ENCODE data around the gene CAPRIN1.
A peak's percentile ranks its signal among the peaks of the same experiment; 100 is the strongest.
"Not testable (repeated sequence)": the region's sequence is repeated elsewhere in the genome, so short reads cannot be mapped to it uniquely, and the experiment has no call there.

The CAPRIN1 gene

GRCh38 chr11:34050581-34051348 lies 766 bp upstream of the CAPRIN1 start:
- peak in 1 of 2 experiments; percentile 44 for DNase-seq (ENCODE audit: low read depth in 2 of 2)

GRCh38 chr11:34052036-34052607 lies 591 bp downstream of the CAPRIN1 start:
- DNase-seq (ENCODE audit: low read depth in 2 of 2) = peak; percentile 70 to 72

DNA sequence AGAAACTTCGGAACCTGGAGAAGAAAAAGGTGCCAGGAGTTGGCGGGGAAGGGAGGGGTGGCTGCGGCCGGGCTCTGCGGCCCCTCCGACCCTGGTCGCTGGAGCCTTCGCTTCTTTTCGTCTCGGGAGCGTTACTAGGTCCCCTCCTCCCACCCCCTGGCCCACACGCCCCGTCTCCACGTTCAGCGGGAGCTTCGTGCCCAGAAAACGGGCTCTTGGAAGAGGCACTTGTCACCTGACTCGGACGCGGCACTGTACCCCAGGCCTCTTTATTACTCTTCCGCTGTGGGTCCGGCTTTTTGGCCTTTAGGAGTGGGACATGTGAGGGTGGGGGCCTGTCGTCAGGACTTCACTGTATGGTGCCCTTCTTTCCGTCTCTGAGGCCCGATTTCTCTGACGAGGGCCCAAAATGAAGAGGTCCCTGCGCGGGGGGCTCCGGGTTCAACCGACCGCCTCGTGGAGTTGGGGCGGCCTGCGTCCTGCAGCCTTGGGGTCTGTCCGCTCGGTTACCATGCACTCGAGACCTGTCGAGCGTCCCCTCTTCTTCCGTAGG lies 1.2 kb downstream of the CAPRIN1 start:
- no peak for DNase-seq (ENCODE audit: low read depth in 2 of 2)

DNA sequence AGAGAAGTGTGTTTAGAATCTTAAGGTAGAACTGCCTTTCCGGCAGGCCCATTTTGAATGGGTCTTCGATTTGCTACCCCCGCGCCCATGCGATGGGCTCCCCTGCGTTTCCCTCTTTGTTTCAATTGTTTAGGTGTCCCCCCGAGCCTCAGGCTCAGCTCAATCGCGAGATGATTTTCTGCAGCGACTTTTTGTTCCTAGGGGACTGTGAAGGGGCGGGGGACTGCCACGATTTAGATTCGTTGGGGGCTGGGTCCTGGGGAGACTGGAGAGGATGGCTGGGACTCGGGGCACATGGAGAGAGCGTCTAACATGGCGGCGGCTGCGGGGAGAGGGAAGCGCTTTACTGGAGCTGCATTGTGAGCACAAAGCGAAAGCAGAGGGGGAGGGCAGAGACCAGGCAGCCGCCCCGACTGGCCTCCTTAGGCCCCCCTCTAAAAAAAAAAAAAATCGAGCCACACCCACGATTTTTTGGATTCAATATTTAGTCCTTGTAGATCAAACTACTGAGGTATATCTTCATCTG lies 1.7 kb downstream of the CAPRIN1 start:
- peak; percentile 48 to 52 for DNase-seq (ENCODE audit: low read depth in 2 of 2)

DNA sequence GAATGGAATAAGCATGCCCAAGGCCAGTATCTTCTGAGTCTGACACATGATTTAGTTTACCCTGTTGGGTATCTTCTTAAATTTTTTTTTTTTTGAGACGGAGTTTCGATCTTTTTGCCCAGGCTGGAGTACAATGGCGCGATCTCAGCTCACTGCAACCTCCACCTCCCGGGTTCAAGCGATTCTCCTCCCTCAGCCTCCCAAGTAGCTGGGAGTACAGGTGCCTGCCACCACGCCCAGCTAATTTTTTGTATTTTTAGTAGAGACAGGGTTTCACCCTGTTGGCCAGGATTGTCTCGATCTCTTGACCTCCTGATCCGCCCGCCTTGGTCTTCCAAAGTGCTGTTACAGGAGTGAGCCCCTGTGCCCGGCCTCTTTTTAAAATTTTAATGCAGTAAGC lies 2.8 kb downstream of the CAPRIN1 start:
- not testable (repeated sequence) for DNase-seq (ENCODE audit: low read depth in 2 of 2)

DNA sequence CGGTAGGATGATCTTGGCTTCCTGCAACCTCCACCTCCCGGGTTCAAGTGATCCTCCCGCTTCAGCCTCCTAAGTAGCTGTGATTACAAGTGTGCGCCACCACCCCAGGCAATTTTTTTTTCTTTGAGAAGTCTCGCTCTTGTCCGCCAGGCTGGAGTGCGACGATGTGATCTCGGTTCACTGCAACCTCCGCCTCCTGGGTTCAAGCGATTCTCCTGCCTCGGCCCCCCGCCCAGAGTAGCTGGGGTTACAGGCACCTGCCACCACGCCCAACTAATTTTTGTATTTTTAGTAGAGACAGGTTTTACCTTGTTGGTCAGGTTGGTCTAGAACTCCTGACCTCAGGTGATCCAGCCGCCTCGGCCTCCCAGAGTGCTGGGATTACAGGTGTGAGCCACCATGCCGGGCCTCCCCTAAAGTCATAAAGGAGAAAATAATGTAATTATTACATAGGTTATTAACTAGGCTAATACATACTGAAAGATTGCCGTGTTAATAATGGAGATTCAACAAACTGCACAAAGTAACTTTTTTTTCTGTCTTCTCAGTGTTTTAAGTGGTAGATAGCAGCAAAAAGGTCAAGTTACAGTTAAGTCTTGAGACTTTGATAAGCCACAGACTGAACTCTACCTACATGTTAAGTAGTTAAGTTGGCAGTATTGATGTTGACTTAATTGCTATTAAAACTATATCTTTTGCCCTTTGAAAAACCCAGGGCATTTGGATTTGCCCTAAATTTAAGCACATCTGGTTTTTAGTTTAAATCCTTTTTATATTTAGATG lies 3.9 kb downstream of the CAPRIN1 start:
- no peak for DNase-seq (ENCODE audit: low read depth in 2 of 2)

GRCh38 chr11:34056672-34057071 lies 5.1 kb downstream of the CAPRIN1 start:
- DNase-seq (ENCODE audit: low read depth in 2 of 2) = no peak

DNA sequence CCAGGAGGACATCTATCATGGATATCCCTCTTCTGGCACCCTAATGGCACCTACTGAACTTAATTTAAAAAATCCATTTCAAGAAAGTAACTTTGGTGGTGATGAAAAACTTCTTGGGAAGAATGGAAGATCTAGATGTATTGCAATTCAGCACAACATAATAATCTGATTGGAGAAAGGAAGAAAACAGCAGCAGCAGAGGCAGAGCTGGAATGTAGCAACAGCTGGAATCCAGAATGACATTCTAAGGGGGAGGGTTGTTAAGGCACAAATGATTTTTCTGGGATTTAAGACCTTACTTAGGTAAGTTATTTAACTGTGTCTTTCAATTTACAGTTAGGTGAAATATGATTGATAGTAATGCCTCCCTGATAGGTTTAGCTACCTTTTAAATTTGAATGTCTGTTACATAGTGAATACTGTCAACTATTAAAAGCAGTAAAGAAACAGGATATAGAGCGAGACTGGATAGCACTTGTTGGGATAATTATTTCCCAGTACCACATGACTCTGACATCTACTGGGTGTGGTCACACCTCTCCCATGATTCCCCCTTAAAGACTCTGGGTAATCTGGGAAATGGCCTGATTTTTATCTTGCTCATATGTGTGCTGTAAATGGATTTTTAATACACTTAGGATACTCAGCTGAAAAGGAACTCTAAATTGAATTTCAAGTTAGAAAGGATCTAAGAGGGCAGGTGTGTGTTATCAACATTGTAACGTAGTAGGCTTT lies 11.7 kb downstream of the CAPRIN1 start:
- no peak for DNase-seq (ENCODE audit: low read depth in 2 of 2)

DNA sequence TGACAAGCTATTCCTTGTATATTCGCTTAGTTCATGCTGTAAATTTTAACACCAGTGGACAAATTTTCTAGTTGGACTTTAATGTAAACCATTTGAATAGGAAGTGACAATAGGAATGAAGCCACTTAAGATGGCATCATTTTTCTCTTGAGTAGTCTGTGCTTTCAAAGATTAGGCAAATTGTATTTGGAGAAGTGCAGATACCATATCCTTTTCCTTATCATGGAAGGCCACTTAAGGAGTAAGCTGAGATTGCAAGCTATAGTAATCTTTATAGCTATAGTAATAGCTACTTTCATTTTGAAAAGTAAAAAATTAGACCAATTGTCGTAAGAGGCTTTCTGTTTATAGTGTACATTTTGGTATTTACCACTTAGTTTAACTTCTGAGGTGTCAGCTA lies 12.8 kb downstream of the CAPRIN1 start:
- DNase-seq (ENCODE audit: low read depth in 2 of 2) = no peak

DNA sequence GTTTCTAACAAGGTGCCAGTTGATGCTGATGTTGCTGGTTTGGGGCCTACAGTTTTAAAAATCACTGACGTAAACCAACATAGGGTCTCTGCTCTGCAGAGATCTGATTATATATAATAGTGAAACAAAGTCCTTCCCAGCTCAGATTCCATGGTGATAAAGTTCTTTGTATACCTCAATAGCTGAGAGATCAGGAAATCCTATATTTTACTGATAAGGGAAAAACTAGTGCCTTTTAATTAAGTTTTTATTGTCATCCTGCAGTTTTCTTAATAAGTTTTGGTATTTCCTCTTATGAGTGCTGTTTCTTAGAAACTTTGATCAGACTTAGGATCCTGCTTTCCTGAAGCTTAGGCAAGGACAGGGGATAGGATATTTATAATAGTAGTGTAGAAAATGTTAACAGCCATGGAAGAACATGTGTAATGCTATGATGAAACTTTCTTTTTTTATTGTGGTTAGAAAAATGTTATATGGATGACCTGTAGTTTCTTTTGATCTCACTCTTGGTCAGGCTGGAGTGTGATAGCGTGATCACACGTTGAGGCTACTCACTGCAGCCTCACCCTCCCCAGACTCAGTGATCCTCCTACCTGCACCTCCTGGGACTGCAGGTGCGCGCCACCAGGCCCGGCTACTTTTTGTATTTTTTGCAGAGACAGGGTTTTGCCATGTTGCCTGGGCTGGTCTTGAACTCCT lies 14.1 kb downstream of the CAPRIN1 start:
- no peak for DNase-seq (ENCODE audit: low read depth in 2 of 2)

DNA sequence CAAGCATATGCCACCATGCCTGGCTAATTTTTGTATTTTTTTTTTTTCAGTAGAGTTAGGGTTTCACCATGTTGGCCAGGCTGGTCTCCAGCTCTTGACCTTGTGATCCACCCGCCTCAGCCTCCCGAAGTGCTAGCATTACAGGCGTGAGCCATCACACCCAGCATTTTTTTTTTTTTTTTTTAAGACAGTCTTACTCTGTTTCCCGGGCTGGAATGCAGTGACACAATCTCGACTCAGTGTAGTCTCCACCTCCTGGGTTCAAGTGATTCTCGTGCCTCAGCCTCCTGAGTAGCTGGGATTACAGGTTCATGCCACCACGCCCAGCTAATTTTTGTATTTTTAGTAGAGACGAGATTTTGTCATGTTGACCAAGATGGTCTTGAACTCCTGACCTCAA lies 15.2 kb downstream of the CAPRIN1 start:
- DNase-seq (ENCODE audit: low read depth in 2 of 2) = not testable (repeated sequence)

DNA sequence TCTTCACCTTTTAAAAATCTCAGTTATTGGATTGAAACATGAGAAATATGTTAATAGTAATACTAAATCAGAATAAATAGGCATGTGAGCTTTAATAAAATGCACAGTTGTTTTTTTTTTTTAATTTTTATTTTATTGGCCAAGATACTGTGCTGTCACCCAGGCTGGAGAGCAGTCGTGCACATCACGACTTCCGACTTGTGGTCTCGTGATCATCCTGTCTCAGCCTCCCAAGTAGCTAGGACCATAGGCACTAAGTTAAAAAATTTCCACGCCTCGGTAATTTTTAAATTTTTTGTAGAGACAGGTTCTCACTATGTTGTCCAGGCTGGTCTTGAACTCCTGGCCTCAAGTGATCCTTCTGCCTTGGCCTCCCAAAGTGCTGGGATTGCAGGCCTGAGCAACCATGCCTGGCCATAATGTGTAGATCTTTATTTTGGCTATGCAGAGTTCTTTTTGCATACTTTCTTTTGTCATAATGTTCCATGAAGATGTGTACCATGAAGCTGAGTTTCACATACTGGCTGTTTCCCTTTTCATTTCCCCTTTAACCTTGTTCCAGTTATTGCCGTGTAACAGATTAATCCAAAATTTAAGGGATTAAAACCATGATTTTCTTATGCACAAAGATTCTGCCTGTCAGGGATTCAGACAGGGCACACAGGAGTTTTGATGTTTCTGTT lies 16.0 kb downstream of the CAPRIN1 start:
- DNase-seq (ENCODE audit: low read depth in 2 of 2) = no peak

GRCh38 chr11:34068111-34068510 lies 16.6 kb downstream of the CAPRIN1 start:
- DNase-seq (ENCODE audit: low read depth in 2 of 2) = no peak

DNA sequence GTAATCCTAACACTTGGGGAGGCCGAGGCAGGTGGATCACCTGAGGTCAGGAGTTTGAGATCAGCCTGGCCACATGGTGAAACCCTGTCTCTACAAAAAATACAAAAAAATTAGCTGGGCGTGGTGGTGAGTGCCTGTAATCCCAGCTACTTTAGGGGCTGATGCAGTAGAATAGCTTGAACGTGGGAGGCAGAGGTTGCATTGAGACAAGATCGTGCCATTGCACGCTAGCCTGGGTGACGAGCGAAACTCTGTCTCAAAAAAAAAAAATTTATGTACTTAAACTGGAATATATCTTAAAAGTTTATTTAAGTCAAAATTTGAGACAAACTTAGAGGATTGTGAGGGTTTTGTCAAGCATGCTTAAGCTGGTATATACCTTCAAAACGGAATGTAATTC lies 19.8 kb downstream of the CAPRIN1 start:
- DNase-seq (ENCODE audit: low read depth in 2 of 2) = not testable (repeated sequence)

- DNase-seq (ENCODE audit: low read depth in 2 of 2) = no peak
Observed at GRCh38 chr11:34072041-34072440, 20.5 kb downstream of the CAPRIN1 start.

GRCh38 chr11:34072832-34073231 lies 21.3 kb downstream of the CAPRIN1 start:
- DNase-seq (ENCODE audit: low read depth in 2 of 2) = no peak

GRCh38 chr11:34074391-34074790 lies 22.9 kb downstream of the CAPRIN1 start:
- DNase-seq (ENCODE audit: low read depth in 2 of 2) = no peak

- DNase-seq (ENCODE audit: low read depth in 2 of 2) = peak in 1 of 2 experiments; percentile 26
Observed at GRCh38 chr11:34075178-34075820, 23.8 kb downstream of the CAPRIN1 start.

DNA sequence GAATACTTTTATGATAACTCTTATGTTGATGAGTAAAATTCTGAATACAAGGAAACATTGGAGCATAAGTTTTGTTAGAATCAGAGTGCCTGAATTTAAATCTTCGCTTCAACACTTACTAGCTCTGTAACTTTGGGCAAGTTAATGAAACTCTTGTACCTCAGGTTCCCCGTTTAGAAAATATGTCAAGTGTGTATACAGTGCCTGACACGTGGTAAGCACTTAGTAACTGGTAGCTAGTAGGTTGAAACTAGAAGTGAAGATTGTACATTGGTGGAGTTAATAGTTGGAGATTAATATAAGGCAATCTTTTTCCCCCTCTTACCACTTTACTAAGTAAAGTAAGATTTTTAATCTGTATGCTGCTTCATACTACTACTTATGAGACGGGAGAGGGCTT lies 29.1 kb downstream of the CAPRIN1 start:
- DNase-seq (ENCODE audit: low read depth in 2 of 2) = no peak

- DNase-seq (ENCODE audit: low read depth in 2 of 2) = no peak
Observed at GRCh38 chr11:34084637-34085036, 33.1 kb downstream of the CAPRIN1 start.

Data from fibroblast of skin of left quadriceps (primary cell).